A673 (cell line): ENCODE measurements around the gene PDZD8.

Experiments used
- EZH2 ChIP-seq: fragments of 200-600 bp; sonication (generic); IDR thresholded peaks from 2 replicates; pipeline ENCODE4 v1.6.1; 2017; ENCODE audit warnings: borderline replicate concordance, low read depth, mild to moderate bottlenecking, mixed read lengths, antibody characterized with exemption, low read length; ENCODE audit not compliant: poor library complexity, severe bottlenecking
- TF ChIP-seq, protein P1 (sequence below): fragments of 300-800, 200-600 bp; sonication (generic); conservative IDR thresholded peaks from 2 replicates; pipeline ENCODE4 v1.5.1; 2017; ENCODE audit warnings: low read depth, mild to moderate bottlenecking, antibody characterized with exemption, low read length, moderate library complexity, mixed read lengths

DNA sequence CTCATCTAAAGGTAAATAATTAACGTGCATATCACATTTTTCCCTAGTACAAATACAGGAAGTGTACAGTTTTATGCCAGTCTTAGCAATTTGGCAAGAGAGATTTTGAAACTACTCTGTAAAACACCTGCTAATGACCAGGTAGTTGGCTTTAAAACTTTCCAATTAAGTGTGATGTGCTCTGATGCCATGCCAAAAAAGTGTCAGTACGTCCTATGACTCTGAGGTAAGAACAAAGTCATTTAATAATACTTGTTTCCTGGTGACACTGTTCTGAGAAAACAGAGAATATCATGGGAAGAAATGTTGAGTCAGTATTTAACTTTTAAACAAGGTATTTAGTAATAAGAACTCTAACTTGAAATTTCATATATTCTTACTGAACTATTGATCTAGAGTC lies 9.6 kb downstream of the PDZD8 start:
- TF ChIP-seq, protein P1, sequence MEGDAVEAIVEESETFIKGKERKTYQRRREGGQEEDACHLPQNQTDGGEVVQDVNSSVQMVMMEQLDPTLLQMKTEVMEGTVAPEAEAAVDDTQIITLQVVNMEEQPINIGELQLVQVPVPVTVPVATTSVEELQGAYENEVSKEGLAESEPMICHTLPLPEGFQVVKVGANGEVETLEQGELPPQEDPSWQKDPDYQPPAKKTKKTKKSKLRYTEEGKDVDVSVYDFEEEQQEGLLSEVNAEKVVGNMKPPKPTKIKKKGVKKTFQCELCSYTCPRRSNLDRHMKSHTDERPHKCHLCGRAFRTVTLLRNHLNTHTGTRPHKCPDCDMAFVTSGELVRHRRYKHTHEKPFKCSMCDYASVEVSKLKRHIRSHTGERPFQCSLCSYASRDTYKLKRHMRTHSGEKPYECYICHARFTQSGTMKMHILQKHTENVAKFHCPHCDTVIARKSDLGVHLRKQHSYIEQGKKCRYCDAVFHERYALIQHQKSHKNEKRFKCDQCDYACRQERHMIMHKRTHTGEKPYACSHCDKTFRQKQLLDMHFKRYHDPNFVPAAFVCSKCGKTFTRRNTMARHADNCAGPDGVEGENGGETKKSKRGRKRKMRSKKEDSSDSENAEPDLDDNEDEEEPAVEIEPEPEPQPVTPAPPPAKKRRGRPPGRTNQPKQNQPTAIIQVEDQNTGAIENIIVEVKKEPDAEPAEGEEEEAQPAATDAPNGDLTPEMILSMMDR, result no peak
- no peak for TF ChIP-seq EZH2
